WTC11 (cell line): ENCODE data around the gene KNDC1.

Experiments
- CREB1 ChIP-seq: sonication (generic); formaldehyde crosslinking; IDR thresholded peaks from 2 replicates; pipeline ENCODE4 v1.8.0; 2023; ENCODE audit warnings: mild to moderate bottlenecking, missing genetic modification reagents
- ELF4 ChIP-seq: sonication (generic); formaldehyde crosslinking; IDR thresholded peaks from 2 replicates; pipeline ENCODE4 v1.8.1; 2022; ENCODE audit warnings: low read depth, mild to moderate bottlenecking, moderate library complexity, missing genetic modification reagents
- TEAD4 ChIP-seq: sonication (generic); formaldehyde crosslinking; IDR thresholded peaks from 2 replicates; pipeline ENCODE4 v1.8.0; 2022; ENCODE audit warnings: mild to moderate bottlenecking, missing genetic modification reagents
- TF ChIP-seq, protein P1 (sequence below): fragments of 200-600 bp; IDR thresholded peaks from 2 replicates; pipeline ENCODE4 v1.8.0; 2022; ENCODE audit warnings: antibody characterized with exemption
- TF ChIP-seq, protein P2 (sequence below): sonication (generic); formaldehyde crosslinking; IDR thresholded peaks from 2 replicates; pipeline ENCODE4 v1.8.0; 2022; ENCODE audit warnings: mild to moderate bottlenecking, missing genetic modification reagents
- TF ChIP-seq, protein P3 (sequence below): sonication (generic); formaldehyde crosslinking; IDR thresholded peaks from 2 replicates; pipeline ENCODE4 v1.8.1; 2022; ENCODE audit warnings: low read depth, missing genetic modification reagents, borderline replicate concordance
- TF ChIP-seq, protein P4 (sequence below): sonication (generic); formaldehyde crosslinking; conservative IDR thresholded peaks from 2 replicates; pipeline ENCODE4 v1.8.1; 2023; ENCODE audit warnings: mild to moderate bottlenecking, low read depth, missing genetic modification reagents, moderate library complexity
- TF ChIP-seq, protein P5 (sequence below): sonication (generic); formaldehyde crosslinking; IDR thresholded peaks from 2 replicates; pipeline ENCODE4 v1.8.0; 2022; ENCODE audit warnings: mild to moderate bottlenecking, missing genetic modification reagents

DNA sequence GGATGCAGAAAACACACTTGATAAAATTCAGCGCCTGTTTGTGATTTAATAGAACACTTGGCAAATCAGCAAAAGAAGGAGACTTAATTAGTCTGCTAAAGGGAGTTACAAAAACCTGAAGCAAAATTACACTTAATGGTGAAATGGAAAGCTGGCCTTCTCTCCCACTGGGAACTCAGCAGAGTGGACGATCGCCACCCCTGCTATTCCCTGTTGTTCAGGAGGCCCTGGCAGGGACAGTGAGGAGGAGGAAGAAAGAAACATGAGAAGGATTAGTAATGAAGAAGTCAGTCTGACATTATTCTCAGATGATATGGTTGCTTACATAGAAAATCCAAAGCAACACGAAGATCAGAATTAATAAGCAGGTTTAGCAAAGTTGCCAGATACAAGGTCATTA is 5.6 kb upstream of the KNDC1 start:
- TF ChIP-seq, protein P1, sequence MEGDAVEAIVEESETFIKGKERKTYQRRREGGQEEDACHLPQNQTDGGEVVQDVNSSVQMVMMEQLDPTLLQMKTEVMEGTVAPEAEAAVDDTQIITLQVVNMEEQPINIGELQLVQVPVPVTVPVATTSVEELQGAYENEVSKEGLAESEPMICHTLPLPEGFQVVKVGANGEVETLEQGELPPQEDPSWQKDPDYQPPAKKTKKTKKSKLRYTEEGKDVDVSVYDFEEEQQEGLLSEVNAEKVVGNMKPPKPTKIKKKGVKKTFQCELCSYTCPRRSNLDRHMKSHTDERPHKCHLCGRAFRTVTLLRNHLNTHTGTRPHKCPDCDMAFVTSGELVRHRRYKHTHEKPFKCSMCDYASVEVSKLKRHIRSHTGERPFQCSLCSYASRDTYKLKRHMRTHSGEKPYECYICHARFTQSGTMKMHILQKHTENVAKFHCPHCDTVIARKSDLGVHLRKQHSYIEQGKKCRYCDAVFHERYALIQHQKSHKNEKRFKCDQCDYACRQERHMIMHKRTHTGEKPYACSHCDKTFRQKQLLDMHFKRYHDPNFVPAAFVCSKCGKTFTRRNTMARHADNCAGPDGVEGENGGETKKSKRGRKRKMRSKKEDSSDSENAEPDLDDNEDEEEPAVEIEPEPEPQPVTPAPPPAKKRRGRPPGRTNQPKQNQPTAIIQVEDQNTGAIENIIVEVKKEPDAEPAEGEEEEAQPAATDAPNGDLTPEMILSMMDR: no peak
- TF ChIP-seq, protein P2, sequence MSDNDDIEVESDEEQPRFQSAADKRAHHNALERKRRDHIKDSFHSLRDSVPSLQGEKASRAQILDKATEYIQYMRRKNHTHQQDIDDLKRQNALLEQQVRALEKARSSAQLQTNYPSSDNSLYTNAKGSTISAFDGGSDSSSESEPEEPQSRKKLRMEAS (CRISPR knock-in tag): no peak
- TF ChIP-seq ELF4 (CRISPR knock-in tag): no peak
- TF ChIP-seq, protein P3, sequence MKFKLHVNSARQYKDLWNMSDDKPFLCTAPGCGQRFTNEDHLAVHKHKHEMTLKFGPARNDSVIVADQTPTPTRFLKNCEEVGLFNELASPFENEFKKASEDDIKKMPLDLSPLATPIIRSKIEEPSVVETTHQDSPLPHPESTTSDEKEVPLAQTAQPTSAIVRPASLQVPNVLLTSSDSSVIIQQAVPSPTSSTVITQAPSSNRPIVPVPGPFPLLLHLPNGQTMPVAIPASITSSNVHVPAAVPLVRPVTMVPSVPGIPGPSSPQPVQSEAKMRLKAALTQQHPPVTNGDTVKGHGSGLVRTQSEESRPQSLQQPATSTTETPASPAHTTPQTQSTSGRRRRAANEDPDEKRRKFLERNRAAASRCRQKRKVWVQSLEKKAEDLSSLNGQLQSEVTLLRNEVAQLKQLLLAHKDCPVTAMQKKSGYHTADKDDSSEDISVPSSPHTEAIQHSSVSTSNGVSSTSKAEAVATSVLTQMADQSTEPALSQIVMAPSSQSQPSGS (CRISPR knock-in tag): no peak
- no peak for TF ChIP-seq CREB1
- TF ChIP-seq, protein P4, sequence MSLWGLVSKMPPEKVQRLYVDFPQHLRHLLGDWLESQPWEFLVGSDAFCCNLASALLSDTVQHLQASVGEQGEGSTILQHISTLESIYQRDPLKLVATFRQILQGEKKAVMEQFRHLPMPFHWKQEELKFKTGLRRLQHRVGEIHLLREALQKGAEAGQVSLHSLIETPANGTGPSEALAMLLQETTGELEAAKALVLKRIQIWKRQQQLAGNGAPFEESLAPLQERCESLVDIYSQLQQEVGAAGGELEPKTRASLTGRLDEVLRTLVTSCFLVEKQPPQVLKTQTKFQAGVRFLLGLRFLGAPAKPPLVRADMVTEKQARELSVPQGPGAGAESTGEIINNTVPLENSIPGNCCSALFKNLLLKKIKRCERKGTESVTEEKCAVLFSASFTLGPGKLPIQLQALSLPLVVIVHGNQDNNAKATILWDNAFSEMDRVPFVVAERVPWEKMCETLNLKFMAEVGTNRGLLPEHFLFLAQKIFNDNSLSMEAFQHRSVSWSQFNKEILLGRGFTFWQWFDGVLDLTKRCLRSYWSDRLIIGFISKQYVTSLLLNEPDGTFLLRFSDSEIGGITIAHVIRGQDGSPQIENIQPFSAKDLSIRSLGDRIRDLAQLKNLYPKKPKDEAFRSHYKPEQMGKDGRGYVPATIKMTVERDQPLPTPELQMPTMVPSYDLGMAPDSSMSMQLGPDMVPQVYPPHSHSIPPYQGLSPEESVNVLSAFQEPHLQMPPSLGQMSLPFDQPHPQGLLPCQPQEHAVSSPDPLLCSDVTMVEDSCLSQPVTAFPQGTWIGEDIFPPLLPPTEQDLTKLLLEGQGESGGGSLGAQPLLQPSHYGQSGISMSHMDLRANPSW (CRISPR knock-in tag): no peak
- TF ChIP-seq TEAD4 (CRISPR knock-in tag): no peak
- TF ChIP-seq, protein P5, sequence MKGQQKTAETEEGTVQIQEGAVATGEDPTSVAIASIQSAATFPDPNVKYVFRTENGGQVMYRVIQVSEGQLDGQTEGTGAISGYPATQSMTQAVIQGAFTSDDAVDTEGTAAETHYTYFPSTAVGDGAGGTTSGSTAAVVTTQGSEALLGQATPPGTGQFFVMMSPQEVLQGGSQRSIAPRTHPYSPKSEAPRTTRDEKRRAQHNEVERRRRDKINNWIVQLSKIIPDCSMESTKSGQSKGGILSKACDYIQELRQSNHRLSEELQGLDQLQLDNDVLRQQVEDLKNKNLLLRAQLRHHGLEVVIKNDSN (CRISPR knock-in tag): no peak
